ENCODE results near the gene ZNF2.
A peak's percentile ranks its signal among the peaks of the same experiment; 100 is the strongest.

ZNF2 gene

GRCh38 chr2:95208106-95208505, 42.5 kb downstream of the ZNF2 start:
- Histone ChIP-seq H2BK15ac (ENCODE audit: low read depth, poor library complexity, severe bottlenecking) (no peak overlapping the region), H3K4ac (ENCODE audit: low read depth in 1 of 2, low read length in 2 of 2) (no peak overlapping the region), H2AFZ (ENCODE audit: low read depth, low read length) (peak overlapping the region; percentile 76), H4K8ac (ENCODE audit: low read length) (no peak overlapping the region), H2BK5ac (ENCODE audit: low read depth, low read length, poor library complexity, severe bottlenecking) (no peak overlapping the region), H3K79me1 (replicated peaks; ENCODE audit: low read length, poor library complexity, severe bottlenecking) (peaks cover 28% of the 10 kb centered on the region), H3K4me3 (ENCODE audit: insufficient read depth in 1 of 2, low read depth in 1 of 2, low read length in 2 of 2) (peak overlapping the region in 1 of 2 experiments; percentile 86), H3K4me1 (ENCODE audit: control insufficient read depth, insufficient read depth, low read depth, low read length) (peaks cover 5% of the 10 kb centered on the region), H3K23ac (ENCODE audit: low read length in 2 of 2) (no peak overlapping the region), H2BK12ac (ENCODE audit: low read length in 2 of 2) (no peak overlapping the region), H2BK120ac (ENCODE audit: low read depth, low read length) (no peak overlapping the region), H4K91ac (ENCODE audit: low read length) (no peak overlapping the region), H2AK5ac (ENCODE audit: low read length, severe bottlenecking) (no peak overlapping the region), H3K4me2 (ENCODE audit: low read length, poor library complexity, severe bottlenecking) (peak overlapping the region; percentile 80), H3K27me3 (ENCODE audit: control insufficient read depth in 1 of 2, insufficient read depth in 1 of 2, low read length in 2 of 2) (peaks cover 0 to 4% of the 10 kb centered on the region in 2 experiments), H3K9ac (ENCODE audit: low read length) (peak overlapping the region; percentile 91), H3K9me3 (ENCODE audit: control insufficient read depth, low read length) (peaks cover 45% of the 10 kb centered on the region), H3K18ac (ENCODE audit: low read depth in 1 of 2, low read length in 2 of 2) (no peak overlapping the region), H3K27ac (ENCODE audit: low read length, poor library complexity, severe bottlenecking) (no peak overlapping the region), H3K14ac (ENCODE audit: low read length in 2 of 2) (no peak overlapping the region), H3K36me3 (ENCODE audit: control insufficient read depth in 1 of 2, insufficient read depth in 2 of 2, low read depth in 1 of 2, low read length in 2 of 2) (peaks cover 20 to 44% of the 10 kb centered on the region in 2 experiments)
- DNase-seq = no peak
- 68% methylated on average over 4 of the region's 6 CpGs for WGBS

DNA sequence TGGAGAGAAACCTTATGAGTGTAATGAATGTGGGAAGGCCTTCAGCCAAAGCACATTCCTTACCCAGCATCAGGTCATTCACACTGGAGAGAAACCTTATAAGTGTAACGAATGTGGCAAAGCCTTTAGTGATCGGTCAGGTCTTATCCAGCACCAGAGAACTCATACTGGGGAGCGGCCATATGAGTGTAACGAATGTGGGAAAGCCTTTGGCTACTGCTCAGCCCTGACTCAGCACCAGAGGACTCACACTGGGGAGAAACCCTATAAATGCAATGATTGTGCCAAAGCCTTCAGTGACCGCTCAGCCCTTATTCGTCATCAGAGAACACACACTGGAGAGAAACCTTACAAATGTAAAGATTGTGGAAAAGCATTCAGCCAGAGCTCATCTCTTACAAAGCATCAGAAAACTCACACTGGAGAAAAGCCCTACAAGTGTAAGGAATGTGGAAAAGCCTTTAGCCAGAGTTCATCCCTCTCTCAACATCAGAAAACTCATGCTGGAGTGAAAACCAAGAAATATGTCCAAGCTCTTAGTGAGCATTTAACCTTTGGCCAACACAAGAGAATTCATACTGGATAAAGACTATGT, 49.5 kb downstream of the ZNF2 start:
- no peak overlapping the region for H3K4ac ChIP-seq (ENCODE audit: low read depth in 1 of 2, low read length in 2 of 2)
- no peak overlapping the region for H4K8ac ChIP-seq (ENCODE audit: low read length)
- H3K79me1 ChIP-seq (replicated peaks; ENCODE audit: low read length, poor library complexity, severe bottlenecking) = peaks cover 21% of the 10 kb centered on the region
- H2AK5ac ChIP-seq (ENCODE audit: low read length, severe bottlenecking) = no peak overlapping the region
- no peak overlapping the region for H3K4me2 ChIP-seq (ENCODE audit: low read length, poor library complexity, severe bottlenecking)
- H3K27ac ChIP-seq (ENCODE audit: low read length, poor library complexity, severe bottlenecking) = no peak overlapping the region
- H4K91ac ChIP-seq (ENCODE audit: low read length) = no peak overlapping the region
- peak overlapping the region in 1 of 2 experiments; percentile 57 for H3K4me3 ChIP-seq (ENCODE audit: insufficient read depth in 1 of 2, low read depth in 1 of 2, low read length in 2 of 2)
- 97% methylated on average over 4 of the region's 6 CpGs for WGBS
- H3K27me3 ChIP-seq (ENCODE audit: control insufficient read depth in 1 of 2, insufficient read depth in 1 of 2, low read length in 2 of 2) = no peaks in the 10 kb centered on the region
- peak; percentile 1 for DNase-seq
- H3K23ac ChIP-seq (ENCODE audit: low read length in 2 of 2) = no peak overlapping the region
- no peak overlapping the region for H2BK15ac ChIP-seq (ENCODE audit: low read depth, poor library complexity, severe bottlenecking)
- H2AFZ ChIP-seq (ENCODE audit: low read depth, low read length) = no peak overlapping the region
- H3K9me3 ChIP-seq (ENCODE audit: control insufficient read depth, low read length) = peaks cover 99% of the 10 kb centered on the region
- no peak overlapping the region for H3K9ac ChIP-seq (ENCODE audit: low read length)
- no peak overlapping the region for H3K14ac ChIP-seq (ENCODE audit: low read length in 2 of 2)
- H2BK5ac ChIP-seq (ENCODE audit: low read depth, low read length, poor library complexity, severe bottlenecking) = no peak overlapping the region
- no peak overlapping the region for H2BK12ac ChIP-seq (ENCODE audit: low read length in 2 of 2)
- no peaks in the 10 kb centered on the region for H3K4me1 ChIP-seq (ENCODE audit: control insufficient read depth, insufficient read depth, low read depth, low read length)
- H3K18ac ChIP-seq (ENCODE audit: low read depth in 1 of 2, low read length in 2 of 2) = no peak overlapping the region
- no peak overlapping the region for H2BK120ac ChIP-seq (ENCODE audit: low read depth, low read length)
- peaks cover 26 to 78% of the 10 kb centered on the region in 2 experiments for H3K36me3 ChIP-seq (ENCODE audit: control insufficient read depth in 1 of 2, insufficient read depth in 2 of 2, low read depth in 1 of 2, low read length in 2 of 2)

GRCh38 chr2:95220449-95220848, 54.8 kb downstream of the ZNF2 start:
- WGBS = 97% methylated on average over 3 of the region's 3 CpGs
- peaks cover 12% of the 10 kb centered on the region for H3K79me1 ChIP-seq (replicated peaks; ENCODE audit: low read length, poor library complexity, severe bottlenecking)
- no peaks in the 10 kb centered on the region for H3K4me1 ChIP-seq (ENCODE audit: control insufficient read depth, insufficient read depth, low read depth, low read length)
- no peak overlapping the region for H2AK5ac ChIP-seq (ENCODE audit: low read length, severe bottlenecking)
- no peak overlapping the region for H3K9ac ChIP-seq (ENCODE audit: low read length)
- no peak overlapping the region for H3K14ac ChIP-seq (ENCODE audit: low read length in 2 of 2)
- H2BK15ac ChIP-seq (ENCODE audit: low read depth, poor library complexity, severe bottlenecking) = no peak overlapping the region
- no peak overlapping the region for H3K4me2 ChIP-seq (ENCODE audit: low read length, poor library complexity, severe bottlenecking)
- no peak overlapping the region for H3K4ac ChIP-seq (ENCODE audit: low read depth in 1 of 2, low read length in 2 of 2)
- H3K9me3 ChIP-seq (ENCODE audit: control insufficient read depth, low read length) = peaks cover 96% of the 10 kb centered on the region
- H2BK12ac ChIP-seq (ENCODE audit: low read length in 2 of 2) = no peak overlapping the region
- H3K27me3 ChIP-seq (ENCODE audit: control insufficient read depth in 1 of 2, insufficient read depth in 1 of 2, low read length in 2 of 2) = no peaks in the 10 kb centered on the region
- no peak overlapping the region for H4K91ac ChIP-seq (ENCODE audit: low read length)
- peaks cover 8 to 29% of the 10 kb centered on the region in 2 experiments for H3K36me3 ChIP-seq (ENCODE audit: control insufficient read depth in 1 of 2, insufficient read depth in 2 of 2, low read depth in 1 of 2, low read length in 2 of 2)
- H4K8ac ChIP-seq (ENCODE audit: low read length) = no peak overlapping the region
- H2BK5ac ChIP-seq (ENCODE audit: low read depth, low read length, poor library complexity, severe bottlenecking) = no peak overlapping the region
- no peak overlapping the region for H2AFZ ChIP-seq (ENCODE audit: low read depth, low read length)
- DNase-seq = no peak
- no peak overlapping the region for H3K23ac ChIP-seq (ENCODE audit: low read length in 2 of 2)
- no peak overlapping the region for H2BK120ac ChIP-seq (ENCODE audit: low read depth, low read length)
- H3K18ac ChIP-seq (ENCODE audit: low read depth in 1 of 2, low read length in 2 of 2) = no peak overlapping the region
- no peak overlapping the region for H3K27ac ChIP-seq (ENCODE audit: low read length, poor library complexity, severe bottlenecking)
- no peak overlapping the region for H3K4me3 ChIP-seq (ENCODE audit: insufficient read depth in 1 of 2, low read depth in 1 of 2, low read length in 2 of 2)

- H2BK15ac ChIP-seq (ENCODE audit: low read depth, poor library complexity, severe bottlenecking) = no peak overlapping the region
- no peak overlapping the region for H3K27ac ChIP-seq (ENCODE audit: low read length, poor library complexity, severe bottlenecking)
- no peak overlapping the region for H3K9ac ChIP-seq (ENCODE audit: low read length)
- no peak overlapping the region for H3K14ac ChIP-seq (ENCODE audit: low read length in 2 of 2)
- no peak overlapping the region for H3K18ac ChIP-seq (ENCODE audit: low read depth in 1 of 2, low read length in 2 of 2)
- no peak overlapping the region for H4K8ac ChIP-seq (ENCODE audit: low read length)
- H3K4me1 ChIP-seq (ENCODE audit: control insufficient read depth, insufficient read depth, low read depth, low read length) = no peaks in the 10 kb centered on the region
- no peak overlapping the region for H2BK120ac ChIP-seq (ENCODE audit: low read depth, low read length)
- H3K36me3 ChIP-seq (ENCODE audit: control insufficient read depth in 1 of 2, insufficient read depth in 2 of 2, low read depth in 1 of 2, low read length in 2 of 2) = no peaks in the 10 kb centered on the region
- no peak overlapping the region for H2AK5ac ChIP-seq (ENCODE audit: low read length, severe bottlenecking)
- no peaks in the 10 kb centered on the region for H3K27me3 ChIP-seq (ENCODE audit: control insufficient read depth in 1 of 2, insufficient read depth in 1 of 2, low read length in 2 of 2)
- H2AFZ ChIP-seq (ENCODE audit: low read depth, low read length) = no peak overlapping the region
- H3K79me1 ChIP-seq (replicated peaks; ENCODE audit: low read length, poor library complexity, severe bottlenecking) = no peaks in the 10 kb centered on the region
- H3K4me2 ChIP-seq (ENCODE audit: low read length, poor library complexity, severe bottlenecking) = no peak overlapping the region
- no peak overlapping the region for H2BK12ac ChIP-seq (ENCODE audit: low read length in 2 of 2)
- no peak overlapping the region for H2BK5ac ChIP-seq (ENCODE audit: low read depth, low read length, poor library complexity, severe bottlenecking)
- no peak overlapping the region for H3K4me3 ChIP-seq (ENCODE audit: insufficient read depth in 1 of 2, low read depth in 1 of 2, low read length in 2 of 2)
- no peak overlapping the region for H4K91ac ChIP-seq (ENCODE audit: low read length)
- no peak for DNase-seq
- H3K9me3 ChIP-seq (ENCODE audit: control insufficient read depth, low read length) = peaks cover 76% of the 10 kb centered on the region
- H3K23ac ChIP-seq (ENCODE audit: low read length in 2 of 2) = no peak overlapping the region
- H3K4ac ChIP-seq (ENCODE audit: low read depth in 1 of 2, low read length in 2 of 2) = no peak overlapping the region
Observed at GRCh38 chr2:95225658-95226057, 60.0 kb downstream of the ZNF2 start.

Measured in mesenchymal stem cell (in vitro differentiated cells and primary cell).